HepG2 (cell line): ENCODE data around the gene ALKBH5. TPM values are rescaled to one million over a fixed set of nuclear protein-coding genes. Genes with fewer than 3 reads are reported as not detected.
"Not testable (repeated sequence)": the region's sequence is repeated elsewhere in the genome, so short reads cannot be mapped to it uniquely, and the experiment has no call there.

Source experiments
- ATAC-seq: fragments of 200-7000 bp; cut with Tn5 transposase; 3 replicates; pipeline ENCODE4 v1.9.1; 2020; ENCODE audit warnings: mild to moderate bottlenecking, moderate library complexity
- BruUV-seq: library from RNA; stranded (reverse); fragments of 400-500 nt; replicated peaks from 2 replicates; lab custom pipeline; 2021; lab: Mats Ljungman, UMichigan
- CTCF ChIA-PET: fragments of 300-600 bp; formaldehyde crosslinking; extraction: SDS; loops from one replicate; lab custom pipeline; 2021; ENCODE audit warnings: low total read pairs, inconsistent platforms, low intra/inter-chr PET ratio; lab: Yijun Ruan, JAX
- POLR2A ChIA-PET: fragments of 350-600 bp; sonication (Branson Sonifier 250); formaldehyde crosslinking; loops from one replicate; lab custom pipeline; 2020; ENCODE audit warnings: antibody characterized with exemption, inconsistent platforms; lab: Yijun Ruan, JAX
- DNase-seq: peaks from one replicate; pipeline ENCODE4 v3.0.0-alpha.2; 2015; ENCODE audit warnings: low spot score
- FAIRE-seq: peaks from 3 replicates; lab custom pipeline; 2011; peaks lifted over from hg19 to GRCh38; lab: Jason Lieb, UNC
- H2AFZ ChIP-seq: one replicate; pipeline ENCODE4 v1.6.1; 2011; ENCODE audit warnings: low read length, inconsistent platforms
- H3K27ac ChIP-seq: fragments of 300-600 bp; 3 replicates; pipeline ENCODE4 v1.8.0; 2011; ENCODE audit warnings: mixed run types, mild to moderate bottlenecking, mixed read lengths, low read length, inconsistent platforms; ENCODE audit not compliant: insufficient read depth; ENCODE audit errors: extremely low read length
- H3K27me3 ChIP-seq, 2 experiments: fragments of 200-600 bp in 1 of 2; 2 replicates in 1 of 2; 3 replicates in 1 of 2; pipeline versions ENCODE4 v1.6.0 to v1.8.0; 2011; ENCODE audit warnings: low read length in 2 of 2, mild to moderate bottlenecking in 2 of 2, moderate library complexity in 2 of 2, inconsistent platforms in 1 of 2; ENCODE audit not compliant: insufficient read depth in 2 of 2, control insufficient read depth in 1 of 2
- H3K36me3 ChIP-seq, 2 experiments: fragments of 200-600 bp in 1 of 2; replicated peaks in 1 of 2; 2 replicates in 1 of 2; 3 replicates in 1 of 2; pipeline versions ENCODE4 v1.5.1 to v1.8.0; 2011; ENCODE audit warnings: low read length in 2 of 2, inconsistent platforms in 1 of 2; ENCODE audit not compliant: insufficient read depth in 2 of 2, control insufficient read depth in 1 of 2
- H3K4me1 ChIP-seq: 2 replicates; pipeline ENCODE4 v1.5.1; 2012; ENCODE audit warnings: low read length, inconsistent platforms; ENCODE audit not compliant: insufficient read depth
- H3K4me2 ChIP-seq: 2 replicates; pipeline ENCODE4 v1.6.0; 2011; ENCODE audit warnings: low read depth, low read length, inconsistent platforms
- H3K4me3 ChIP-seq, 3 experiments: fragments of 200-600 bp in 1 of 3; sonication (generic), shearing (Covaris generic) in 1 of 3; replicated peaks in 1 of 3; 2 replicates each; pipeline ENCODE4 v1.5.1; 2011 to 2016; ENCODE audit warnings: low read length in 3 of 3, inconsistent platforms in 2 of 3, low read depth in 2 of 3, mild to moderate bottlenecking in 2 of 3, control low read depth in 1 of 3, mixed read lengths in 1 of 3; ENCODE audit not compliant: insufficient read depth in 1 of 3
- H3K79me2 ChIP-seq: one replicate; pipeline ENCODE4 v1.6.1; 2011; ENCODE audit warnings: low read length, inconsistent platforms; ENCODE audit not compliant: insufficient read depth
- H3K9ac ChIP-seq: 2 replicates; pipeline ENCODE4 v1.6.0; 2011; ENCODE audit warnings: mild to moderate bottlenecking, low read depth, low read length, inconsistent platforms; ENCODE audit not compliant: insufficient read depth
- H3K9me3 ChIP-seq: 2 replicates; pipeline ENCODE4 v1.5.1; 2012; ENCODE audit warnings: mild to moderate bottlenecking, low read length
- H4K20me1 ChIP-seq: 2 replicates; pipeline ENCODE4 v1.6.0; 2011; ENCODE audit warnings: inconsistent platforms, mild to moderate bottlenecking, low read length, moderate library complexity; ENCODE audit not compliant: insufficient read depth
- KDM6A ChIP-seq: IDR thresholded peaks from 2 replicates; pipeline ENCODE4 v1.6.1; 2016; ENCODE audit warnings: low read depth
- NCOA5 ChIP-seq: sonication (generic); formaldehyde crosslinking; IDR thresholded peaks from 2 replicates; pipeline ENCODE4 v1.4.0; 2020; ENCODE audit warnings: missing genetic modification reagents
- PBX3 ChIP-seq: sonication (generic); formaldehyde crosslinking; IDR thresholded peaks from 2 replicates; pipeline ENCODE4 v1.8.1; 2023; ENCODE audit warnings: missing genetic modification reagents, inconsistent platforms, borderline replicate concordance
- ZNF121 ChIP-seq: sonication (generic); formaldehyde crosslinking; IDR thresholded peaks from 2 replicates; pipeline ENCODE4 v1.5.0; 2020; ENCODE audit warnings: mild to moderate bottlenecking, missing genetic modification reagents
- ZNF362 ChIP-seq: sonication (generic); formaldehyde crosslinking; IDR thresholded peaks from 2 replicates; pipeline ENCODE4 v1.4.0; 2020; ENCODE audit warnings: missing genetic modification reagents, mild to moderate bottlenecking, borderline replicate concordance
- ZNF709 ChIP-seq: sonication (generic); formaldehyde crosslinking; IDR thresholded peaks from 2 replicates; pipeline ENCODE4 v1.5.0; 2020; ENCODE audit warnings: mild to moderate bottlenecking, missing genetic modification reagents
- ZSCAN12 ChIP-seq: sonication (generic); formaldehyde crosslinking; IDR thresholded peaks from 2 replicates; pipeline ENCODE4 v1.9.0; 2021; ENCODE audit warnings: mild to moderate bottlenecking, missing genetic modification reagents
- WGBS: methylation state at CpG from one replicate; pipeline ENCODE4 v1.1.6; 2017; ENCODE audit warnings: low lambda C conversion rate; 5-methylcytosine and 5-hydroxymethylcytosine counted together
- in situ Hi-C: cut with HindIII; loops from 2 replicates; pipeline ENCODE4 v1.10.0; 2017; ENCODE audit warnings: low pct_unique_long_range_greater_than_20kb; ENCODE audit not compliant: extremely low pct_ligation_motif_present
- intact Hi-C: fragments of 100-400 bp; cut with micrococcal nuclease; formaldehyde crosslinking; loops from one replicate; pipeline ENCODE4 v1.10.0; 2022; ENCODE audit not compliant: unreplicated experiment
- polyA plus RNA-seq, 8 experiments: library from polyadenylated mRNA; depleted of rRNA in 3 of 8; stranded (reverse) in 7 of 8; unstranded in 1 of 8; fragments of >200 nt; fragmentation: Illumina TruSeq in 4 of 8; extraction: Trizol in 4 of 8; gene quantifications; 2 replicates each; pipeline versions ENCODE4 v1.2.1 to v1.2.3, GENCODE V29; 2011 to 2016; ENCODE audit warnings: low read depth in 4 of 8, missing spikeins in 1 of 8, mixed read lengths in 1 of 8; ENCODE audit not compliant: insufficient read depth in 1 of 8
- total RNA-seq, 5 experiments: library from RNA; depleted of rRNA; stranded (reverse); fragments of >200 nt; fragmentation: Illumina TruSeq; extraction: Trizol; gene quantifications; 2 replicates each; pipeline ENCODE4 v1.2.3, GENCODE V29; 2016; ENCODE audit warnings: low read depth in 1 of 5

ALKBH5 gene
- total and polyA plus RNA-seq, 2 of the 13 experiments (the other 11 are each of a cell fraction or from before 2014, with no cell fraction given) = 68.9 to 76.9 TPM

- CTCF ChIA-PET = no interaction called here
- DNase-seq (no peak), ATAC-seq (no peak), FAIRE-seq (no peak)
- H3K9ac ChIP-seq = no peak overlapping the region
- peaks cover 14% of the 10 kb centered on the region for H3K79me2 ChIP-seq
- no peak overlapping the region for H2AFZ ChIP-seq
- POLR2A ChIA-PET = no interaction called here
- BruUV-seq = no TSS peak
- no peaks in the 10 kb centered on the region for H3K9me3 ChIP-seq
- intact Hi-C loops (no loop called here), in situ Hi-C loops (no loop called here)
- no peaks in the 10 kb centered on the region for H3K27me3 ChIP-seq
- H3K36me3 ChIP-seq = peaks cover 34 to 70% of the 10 kb centered on the region in 2 experiments
- 99% methylated on average over 12 of the region's 19 CpGs for WGBS
- peaks cover 25% of the 10 kb centered on the region for H4K20me1 ChIP-seq
- H3K4me2 ChIP-seq = no peak overlapping the region
- H3K4me1 ChIP-seq = peaks cover 6% of the 10 kb centered on the region
- no peak overlapping the region for H3K4me3 ChIP-seq
- TF ChIP-seq ZNF709 (no peak), ZNF121 (CRISPR knock-in tag) (no peak)
- no peak overlapping the region for H3K27ac ChIP-seq
Measured at GRCh38 chr17:18208092-18208491, 24.5 kb downstream of the ALKBH5 start.

GRCh38 chr17:18213666-18214270, 30.1 kb downstream of the ALKBH5 start:
- Histone ChIP-seq H3K27ac (no peak overlapping the region), H4K20me1 (no peaks in the 10 kb centered on the region), H3K4me3 (no peak overlapping the region), H3K9ac (no peak overlapping the region), H3K36me3 (peaks cover 9 to 14% of the 10 kb centered on the region in 2 experiments; a peak in 4 of 5 replicates)
- in situ Hi-C loops = no loop called here
- ChIA-PET POLR2A (interaction anchor here (0.6 kb wide), 2 partner anchors 11 kb away, joined by 3 read pairs; no protein-coding TSS in a partner anchor), CTCF (no interaction called here)
- no peak for ATAC-seq
- BruUV-seq = no TSS peak
- TF ChIP-seq KDM6A = no peak
- TF ChIP-seq PBX3 (CRISPR knock-in tag) = no peak
- TF ChIP-seq NCOA5 (CRISPR knock-in tag) = no peak
- no peak for TF ChIP-seq ZSCAN12 (CRISPR knock-in tag)
- TF ChIP-seq ZNF362 (CRISPR knock-in tag) = peak; percentile 54
- TF ChIP-seq, all 625 proteins: peak for 1
- Histone ChIP-seq H3K27me3 (no peaks in the 10 kb centered on the region), H2AFZ (no peak overlapping the region), H3K4me1 (0 out of 2 replicates have a peak, but pooled peaks cover 8% of the 10 kb centered on the region), H3K79me2 (no peaks in the 10 kb centered on the region), H3K4me2 (peak overlapping the region; percentile 12; the same call in 1 of the 2 replicates), H3K9me3 (no peaks in the 10 kb centered on the region)
- FAIRE-seq = no peak
- no peak for DNase-seq
- WGBS = 37% methylated on average over 7 of the region's 7 CpGs
- intact Hi-C loops = no loop called here

GRCh38 chr17:18216906-18217305, 33.3 kb downstream of the ALKBH5 start:
- H3K9me3 ChIP-seq, H4K20me1 ChIP-seq, H2AFZ ChIP-seq, intact Hi-C loops, H3K27me3 ChIP-seq, H3K27ac ChIP-seq, H3K36me3 ChIP-seq, H3K9ac ChIP-seq, FAIRE-seq, DNase-seq, in situ Hi-C loops, ATAC-seq, CTCF ChIA-PET, H3K79me2 ChIP-seq, H3K4me2 ChIP-seq, BruUV-seq, H3K4me1 ChIP-seq, H3K4me3 ChIP-seq: not testable (repeated sequence)
- POLR2A ChIA-PET = interaction anchor here (1.9 kb wide), 1 partner anchor 8 kb away, joined by 4 read pairs; no protein-coding TSS in a partner anchor
- WGBS = 62% methylated on average over 11 of the region's 11 CpGs
